Measurements from ENCODE around the gene MYPOP. TPM values are rescaled to one million over a fixed set of nuclear protein-coding genes. Genes with fewer than 3 reads are reported as not detected.
A peak's percentile ranks its signal among the peaks of the same experiment; 100 is the strongest.

Gene MYPOP
- total and polyA plus RNA-seq, 2 donors from 2014 or later = 6.7 to 11.7 TPM

DNA sequence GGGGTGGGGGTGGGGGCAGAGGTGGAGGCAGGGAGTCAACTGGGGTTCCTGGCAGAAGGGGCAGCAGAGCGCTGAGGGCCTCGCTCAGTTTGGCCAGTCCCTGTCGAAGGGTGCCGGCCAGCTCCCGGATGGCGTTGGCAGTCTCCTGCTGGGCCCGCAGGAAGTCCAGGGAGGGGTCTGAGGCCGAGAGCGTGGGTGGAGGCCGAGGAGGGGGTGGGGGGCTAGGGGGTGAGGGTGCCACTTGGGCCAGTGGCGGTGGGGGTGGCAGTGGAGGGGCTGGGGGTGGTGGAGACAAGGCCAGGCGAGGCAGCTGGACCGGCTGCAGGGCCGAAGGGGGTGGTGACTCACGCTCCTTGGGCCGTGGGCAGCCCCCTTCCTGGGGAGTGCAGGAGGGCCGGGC, 11.5 kb downstream of the MYPOP start:
- TF ChIP-seq, protein P1, sequence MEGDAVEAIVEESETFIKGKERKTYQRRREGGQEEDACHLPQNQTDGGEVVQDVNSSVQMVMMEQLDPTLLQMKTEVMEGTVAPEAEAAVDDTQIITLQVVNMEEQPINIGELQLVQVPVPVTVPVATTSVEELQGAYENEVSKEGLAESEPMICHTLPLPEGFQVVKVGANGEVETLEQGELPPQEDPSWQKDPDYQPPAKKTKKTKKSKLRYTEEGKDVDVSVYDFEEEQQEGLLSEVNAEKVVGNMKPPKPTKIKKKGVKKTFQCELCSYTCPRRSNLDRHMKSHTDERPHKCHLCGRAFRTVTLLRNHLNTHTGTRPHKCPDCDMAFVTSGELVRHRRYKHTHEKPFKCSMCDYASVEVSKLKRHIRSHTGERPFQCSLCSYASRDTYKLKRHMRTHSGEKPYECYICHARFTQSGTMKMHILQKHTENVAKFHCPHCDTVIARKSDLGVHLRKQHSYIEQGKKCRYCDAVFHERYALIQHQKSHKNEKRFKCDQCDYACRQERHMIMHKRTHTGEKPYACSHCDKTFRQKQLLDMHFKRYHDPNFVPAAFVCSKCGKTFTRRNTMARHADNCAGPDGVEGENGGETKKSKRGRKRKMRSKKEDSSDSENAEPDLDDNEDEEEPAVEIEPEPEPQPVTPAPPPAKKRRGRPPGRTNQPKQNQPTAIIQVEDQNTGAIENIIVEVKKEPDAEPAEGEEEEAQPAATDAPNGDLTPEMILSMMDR (IDR thresholded peaks at IDR 0.05; ENCODE audit: borderline replicate concordance, extremely low read depth, insufficient read depth) = no peak
- DNase-seq = peak in 1 of 5 donors; percentile 24
- H3K4me3 ChIP-seq (ENCODE audit: low read length in 3 of 3) = no peak overlapping the region
- H3K27ac ChIP-seq (ENCODE audit: low read depth in 2 of 2, low read length in 2 of 2) = no peak overlapping the region
- H3K4me1 ChIP-seq (ENCODE audit: control insufficient read depth in 2 of 3, insufficient read depth in 2 of 3, low read depth in 1 of 3, low read length in 3 of 3) = peaks cover 0 to 3% (median 0%) of the 10 kb centered on the region in 3 donors
- intact Hi-C loops (cut with DNase I) = no loop called here
- H3K36me3 ChIP-seq (ENCODE audit: control insufficient read depth in 2 of 3, insufficient read depth in 3 of 3, low read length in 3 of 3) = no peaks in the 10 kb centered on the region
- no peak overlapping the region for H3K9ac ChIP-seq (ENCODE audit: low read length in 3 of 3)
- H3K27me3 ChIP-seq (ENCODE audit: control insufficient read depth, insufficient read depth, low read length) = no peaks in the 10 kb centered on the region
- no peak for FAIRE-seq
- no peaks in the 10 kb centered on the region for H3K9me3 ChIP-seq (ENCODE audit: control insufficient read depth in 2 of 3, insufficient read depth in 1 of 3, low read length in 3 of 3)

- DNase-seq (no peak), FAIRE-seq (no peak)
- H3K27ac ChIP-seq (ENCODE audit: low read depth in 2 of 2, low read length in 2 of 2) = no peak overlapping the region
- TF ChIP-seq, protein P1 (IDR thresholded peaks at IDR 0.05; ENCODE audit: borderline replicate concordance, extremely low read depth, insufficient read depth) = no peak
- intact Hi-C loops (cut with DNase I) = no loop called here
- no peaks in the 10 kb centered on the region for H3K9me3 ChIP-seq (ENCODE audit: control insufficient read depth in 2 of 3, insufficient read depth in 1 of 3, low read length in 3 of 3)
- H3K36me3 ChIP-seq (ENCODE audit: control insufficient read depth in 2 of 3, insufficient read depth in 3 of 3, low read length in 3 of 3) = no peaks in the 10 kb centered on the region
- no peak overlapping the region for H3K4me3 ChIP-seq (ENCODE audit: low read length in 3 of 3)
- H3K27me3 ChIP-seq (ENCODE audit: control insufficient read depth, insufficient read depth, low read length) = no peaks in the 10 kb centered on the region
- H3K4me1 ChIP-seq (ENCODE audit: control insufficient read depth in 2 of 3, insufficient read depth in 2 of 3, low read depth in 1 of 3, low read length in 3 of 3) = peaks cover 0 to 12% (median 0%) of the 10 kb centered on the region in 3 donors
- no peak overlapping the region for H3K9ac ChIP-seq (ENCODE audit: low read length in 3 of 3)
Measured at GRCh38 chr19:45889210-45889885, 13.1 kb downstream of the MYPOP start.

DNA sequence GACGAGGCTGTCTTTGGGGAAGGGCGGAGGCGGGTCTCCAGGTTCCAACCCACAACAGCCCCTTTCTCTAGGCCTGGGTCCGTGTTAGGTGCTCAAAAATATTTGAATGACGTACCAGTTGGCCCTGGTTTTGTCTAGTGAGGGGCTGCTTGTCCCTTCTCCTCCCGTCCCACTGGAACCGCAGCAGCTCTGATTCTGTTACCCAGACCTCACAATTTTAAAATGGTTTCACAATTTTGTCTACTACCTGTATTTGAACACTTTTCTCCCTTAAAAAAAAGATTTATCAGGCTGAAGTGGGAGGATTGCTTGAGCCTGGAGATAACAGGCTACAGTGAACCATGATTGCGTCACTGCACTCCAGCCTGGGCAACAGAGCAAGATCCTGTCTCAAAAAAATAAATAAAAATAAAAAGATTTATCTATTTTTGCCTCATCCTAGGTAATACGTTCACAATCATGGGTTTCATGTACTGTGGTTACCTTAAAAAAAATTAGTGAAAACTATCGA, 15.2 kb downstream of the MYPOP start:
- H3K9ac ChIP-seq (ENCODE audit: low read length in 3 of 3) = peak overlapping the region; percentile 12 to 97 (median 71)
- DNase-seq = peak in 1 of 5 donors; percentile 66
- no peak for FAIRE-seq
- peaks cover 0 to 27% (median 7%) of the 10 kb centered on the region in 3 donors for H3K4me1 ChIP-seq (ENCODE audit: control insufficient read depth in 2 of 3, insufficient read depth in 2 of 3, low read depth in 1 of 3, low read length in 3 of 3)
- TF ChIP-seq, protein P1 (IDR thresholded peaks at IDR 0.05; ENCODE audit: borderline replicate concordance, extremely low read depth, insufficient read depth) = no peak
- peak overlapping the region; percentile 50 to 86 (median 70) for H3K4me3 ChIP-seq (ENCODE audit: low read length in 3 of 3)
- H3K27me3 ChIP-seq (ENCODE audit: control insufficient read depth, insufficient read depth, low read length) = no peaks in the 10 kb centered on the region
- H3K36me3 ChIP-seq (ENCODE audit: control insufficient read depth in 2 of 3, insufficient read depth in 3 of 3, low read length in 3 of 3) = no peaks in the 10 kb centered on the region
- no peaks in the 10 kb centered on the region for H3K9me3 ChIP-seq (ENCODE audit: control insufficient read depth in 2 of 3, insufficient read depth in 1 of 3, low read length in 3 of 3)
- H3K27ac ChIP-seq (ENCODE audit: low read depth in 2 of 2, low read length in 2 of 2) = peak overlapping the region; percentile 94 to 95
- intact Hi-C loops (cut with DNase I) = no loop called here

Data from kidney (tissue), 14 donors.